ENCODE results near the gene VTI1A.
"Not testable (repeated sequence)": the region's sequence is repeated elsewhere in the genome, so short reads cannot be mapped to it uniquely, and the experiment has no call there.

DNA sequence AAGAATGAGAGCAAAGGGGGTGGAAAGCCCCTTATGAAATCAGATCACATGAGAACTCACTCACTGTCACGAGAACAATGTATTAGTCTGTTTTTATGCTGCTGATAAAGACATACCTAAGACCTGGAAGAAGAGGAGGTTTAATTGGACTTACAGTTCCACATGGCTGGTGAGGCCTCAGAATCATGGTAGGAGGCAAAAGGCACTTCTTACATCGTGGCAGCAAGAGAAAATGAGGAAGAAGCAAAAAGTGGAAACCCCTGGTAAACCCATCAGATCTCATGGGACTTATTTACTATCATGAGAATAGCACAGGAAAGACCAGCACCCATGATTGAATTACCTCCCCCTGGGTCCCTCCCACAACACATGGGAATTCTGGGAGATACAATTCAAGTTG, 40.2 kb upstream of the VTI1A start:
- TF ChIP-seq CTCF (conservative IDR thresholded peaks at IDR 0.05; ENCODE audit: low read length); EZH2phosphoT487 (IDR thresholded peaks at IDR 0.05; ENCODE audit: borderline replicate concordance): not testable (repeated sequence)

Data from Loucy (cell line).